HEK293T (cell line): ENCODE data around the gene TBL1X.

Experiments used
- BHLHE40 ChIP-seq: fragments of 450-650 bp; IDR thresholded peaks from 2 replicates; pipeline ENCODE4 v1.6.1; 2016; ENCODE audit warnings: mild to moderate bottlenecking, moderate library complexity, borderline replicate concordance
- ELF4 ChIP-seq: fragments of 450-650 bp; IDR thresholded peaks from 2 replicates; pipeline ENCODE4 v1.6.1; 2017; ENCODE audit warnings: antibody characterized with exemption
- FOXA1 ChIP-seq: fragments of 450-650 bp; IDR thresholded peaks from 2 replicates; pipeline ENCODE4 v1.6.1; 2016; ENCODE audit warnings: mild to moderate bottlenecking
- FOXK2 ChIP-seq: fragments of 450-650 bp; IDR thresholded peaks from 2 replicates; pipeline ENCODE4 v1.6.1; 2016; ENCODE audit warnings: mild to moderate bottlenecking
- FOXM1 ChIP-seq: fragments of 450-650 bp; IDR thresholded peaks from 2 replicates; pipeline ENCODE4 v1.6.1; 2017; ENCODE audit warnings: mild to moderate bottlenecking, borderline replicate concordance
- HDGF ChIP-seq: fragments of 450-650 bp; IDR thresholded peaks from 2 replicates; pipeline ENCODE4 v1.6.1; 2017; ENCODE audit warnings: antibody characterized with exemption, borderline replicate concordance
- L3MBTL2 ChIP-seq: fragments of 450-650 bp; conservative IDR thresholded peaks from 2 replicates; pipeline ENCODE4 v1.6.1; 2016; ENCODE audit warnings: mild to moderate bottlenecking
- NFRKB ChIP-seq: fragments of 450-650 bp; IDR thresholded peaks from 2 replicates; pipeline ENCODE4 v1.6.1; 2016; ENCODE audit warnings: mild to moderate bottlenecking, moderate library complexity
- SP1 ChIP-seq: fragments of 450-650 bp; IDR thresholded peaks from 2 replicates; pipeline ENCODE4 v1.6.1; 2017
- SUZ12 ChIP-seq: fragments of 450-650 bp; IDR thresholded peaks from 2 replicates; pipeline ENCODE4 v1.6.1; 2016; ENCODE audit warnings: mild to moderate bottlenecking
- TARDBP ChIP-seq: fragments of 450-650 bp; IDR thresholded peaks from 2 replicates; pipeline ENCODE4 v1.6.1; 2016
- ZNF384 ChIP-seq: fragments of 450-650 bp; IDR thresholded peaks from 2 replicates; pipeline ENCODE4 v1.6.1; 2016

DNA sequence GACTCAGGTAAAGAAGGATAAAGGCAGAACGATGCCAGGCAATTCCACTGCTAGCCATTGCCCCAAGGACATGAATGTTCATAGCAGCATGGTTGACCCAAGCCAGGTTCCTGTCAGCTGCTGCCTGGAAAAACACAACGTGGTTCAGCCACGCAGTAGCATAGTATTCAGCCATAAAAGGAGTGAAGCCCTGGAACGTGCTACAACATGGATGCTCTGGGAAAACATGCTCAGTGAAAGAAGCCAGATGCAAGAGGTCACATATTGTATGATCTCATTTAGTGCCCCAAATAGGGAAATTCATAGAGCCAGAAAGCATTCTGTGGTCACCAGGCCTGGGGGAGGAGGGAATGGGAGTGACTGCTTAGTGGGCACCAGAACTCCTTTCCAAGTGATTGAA is 170.9 kb downstream of the TBL1X start:
- TF ChIP-seq FOXA1 (no peak), BHLHE40 (no peak), ZNF384 (no peak), SUZ12 (no peak), SP1 (no peak), ELF4 (no peak), FOXK2 (no peak), NFRKB (no peak), TARDBP (no peak), L3MBTL2 (no peak), FOXM1 (no peak), HDGF (no peak)
